GM21381 (cell line): ENCODE measurements around the gene MLNR.
A peak's percentile ranks its signal among the peaks of the same experiment; 100 is the strongest.

Source experiments
- ATAC-seq: cut with Tn5 transposase; IDR thresholded peaks from one replicate; pipeline ENCODE4 v1.9.1; 2021; ENCODE audit warnings: mild to moderate bottlenecking, moderate library complexity; ENCODE audit not compliant: unreplicated experiment

Gene MLNR

DNA sequence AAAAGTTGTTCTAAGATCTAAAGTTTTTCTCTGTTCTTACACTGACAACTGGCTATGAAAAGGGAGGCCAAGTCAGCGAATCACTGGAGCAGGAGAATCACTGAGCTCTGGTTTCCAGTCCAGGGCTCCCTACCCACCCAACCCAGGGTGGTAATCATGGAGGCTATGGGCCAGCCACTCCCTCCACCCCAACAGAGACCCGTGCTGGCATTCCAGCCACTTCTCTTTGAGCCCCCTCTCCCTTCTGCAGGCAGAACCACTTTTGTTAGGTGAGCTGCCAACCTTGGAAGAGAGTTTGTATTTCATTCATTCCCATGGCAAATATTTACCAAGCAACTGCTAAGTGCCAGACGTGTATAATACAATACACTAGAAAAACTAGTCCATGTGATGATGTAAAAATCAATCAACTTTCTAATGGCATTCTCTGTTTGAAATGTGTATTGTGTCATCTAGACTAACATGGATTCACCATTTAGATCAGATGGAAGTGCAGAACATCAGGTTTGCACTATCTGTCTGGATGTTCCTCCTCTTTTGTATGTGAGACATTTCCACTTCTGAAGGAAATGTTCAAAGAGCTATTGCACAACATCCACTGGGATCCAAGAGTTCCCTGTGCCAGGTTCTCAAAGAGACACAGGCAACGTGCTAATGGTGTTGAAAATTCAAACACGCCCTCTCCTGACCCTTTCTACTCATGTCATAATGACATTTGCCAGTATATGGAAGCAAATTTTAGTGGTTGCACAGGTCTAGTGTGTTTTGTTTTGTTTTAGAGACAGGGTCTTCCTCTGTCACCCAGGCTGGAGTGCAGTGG, 5.3 kb downstream of the MLNR start:
- ATAC-seq, result no peak

DNA sequence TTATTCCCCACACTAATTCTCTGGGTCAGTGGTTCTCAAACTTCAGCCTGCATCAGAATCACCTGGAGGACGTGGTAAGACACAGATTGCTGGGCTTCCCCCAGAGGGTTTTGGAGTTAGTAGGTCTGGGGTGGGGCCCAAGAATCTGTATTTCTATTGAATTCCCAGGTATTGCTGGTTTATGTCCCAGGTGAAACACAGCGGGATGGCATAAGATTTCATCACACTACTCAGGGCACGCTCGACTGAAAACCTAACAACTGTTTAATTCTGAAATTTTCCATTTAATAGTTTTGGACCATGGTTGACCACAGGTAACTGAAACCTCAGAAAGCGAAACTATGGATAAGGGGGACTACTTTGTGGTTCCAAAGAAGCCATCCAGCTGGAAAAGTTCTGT, 6.5 kb downstream of the MLNR start:
- no peak for ATAC-seq

DNA sequence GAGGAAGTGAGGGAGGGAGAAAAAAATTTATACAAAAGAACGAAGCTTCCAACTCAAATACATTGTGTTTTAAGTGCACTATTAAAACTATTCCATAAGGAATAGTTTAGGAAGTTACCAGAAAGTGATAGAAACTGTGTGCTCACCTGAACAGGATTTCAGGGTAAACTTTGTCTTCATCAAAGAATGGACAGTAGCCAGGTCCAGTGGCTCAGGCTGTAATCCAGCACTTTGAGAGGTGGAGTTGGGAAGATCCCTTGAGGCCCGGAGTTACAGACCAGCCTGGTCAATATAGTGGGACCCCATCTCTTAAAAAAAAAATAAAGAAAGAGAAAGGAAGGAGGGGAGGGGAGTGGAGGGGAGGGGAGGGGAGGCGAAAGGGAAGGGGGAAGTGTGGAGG, 14.6 kb downstream of the MLNR start:
- ATAC-seq, result no peak

DNA sequence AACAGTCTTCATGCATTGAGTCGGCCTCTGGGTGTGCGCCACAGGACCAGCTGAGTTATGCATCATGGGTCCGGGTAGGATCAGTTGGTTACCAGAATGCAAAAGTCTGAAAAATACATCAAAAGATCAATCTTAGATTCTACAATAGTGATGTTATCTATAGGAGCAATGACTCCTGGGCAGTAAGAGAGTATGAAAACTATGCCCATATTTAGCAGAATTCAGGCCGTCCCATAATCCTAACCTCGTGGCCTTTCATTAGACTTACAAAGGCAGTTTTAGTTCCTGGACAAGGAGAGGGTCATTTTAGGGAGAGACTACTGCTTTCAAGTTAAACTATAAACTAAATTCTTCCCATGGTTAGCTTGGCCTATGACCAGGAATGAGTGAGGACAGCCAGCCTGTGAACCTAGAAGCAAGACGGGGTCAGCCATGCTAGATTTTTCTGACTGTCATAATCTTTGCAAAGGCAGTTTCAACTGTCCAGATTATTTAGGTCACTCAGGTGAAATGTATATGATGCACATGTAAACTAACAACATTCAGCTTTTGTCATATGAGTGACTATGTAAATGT, 15.8 kb downstream of the MLNR start:
- ATAC-seq, result no peak

DNA sequence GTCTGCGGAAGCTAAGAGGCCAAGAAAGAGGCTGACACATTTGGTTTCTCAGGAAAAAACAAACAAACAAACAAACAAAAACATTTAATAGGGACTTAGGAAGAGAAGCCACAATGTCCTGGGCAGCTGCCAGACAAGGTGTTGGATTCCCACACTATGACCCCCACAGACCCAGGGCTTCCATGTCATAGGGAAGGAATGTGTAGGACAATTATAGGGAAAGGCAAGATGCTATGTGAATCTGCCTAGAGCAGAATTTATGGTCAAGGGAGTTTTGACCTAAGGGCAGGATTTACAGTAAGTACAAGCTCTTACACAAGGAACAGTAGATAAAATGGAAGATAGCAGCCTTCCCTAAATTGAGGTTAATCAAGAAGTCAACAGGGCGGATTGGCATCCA, 18.5 kb downstream of the MLNR start:
- ATAC-seq, result no peak

DNA sequence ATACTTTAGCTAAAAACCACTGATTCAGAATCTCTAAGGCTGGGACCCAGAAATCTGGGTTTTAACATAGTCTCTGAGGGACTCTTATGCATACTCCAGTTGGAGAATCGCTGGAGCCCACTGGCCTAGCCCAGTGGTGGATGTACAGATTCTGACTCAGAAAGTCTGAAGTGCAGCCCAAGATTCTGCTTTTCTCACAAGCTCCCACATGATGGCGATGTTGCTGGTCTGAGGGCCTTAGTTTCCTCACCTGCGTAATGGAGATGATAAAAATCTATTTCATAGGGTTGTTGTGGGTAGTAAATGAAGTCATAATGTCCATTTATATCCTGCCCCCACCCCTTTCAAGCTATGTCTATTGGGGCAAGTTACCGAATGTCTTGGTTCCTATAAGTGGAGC, 19.9 kb downstream of the MLNR start:
- no peak for ATAC-seq

DNA sequence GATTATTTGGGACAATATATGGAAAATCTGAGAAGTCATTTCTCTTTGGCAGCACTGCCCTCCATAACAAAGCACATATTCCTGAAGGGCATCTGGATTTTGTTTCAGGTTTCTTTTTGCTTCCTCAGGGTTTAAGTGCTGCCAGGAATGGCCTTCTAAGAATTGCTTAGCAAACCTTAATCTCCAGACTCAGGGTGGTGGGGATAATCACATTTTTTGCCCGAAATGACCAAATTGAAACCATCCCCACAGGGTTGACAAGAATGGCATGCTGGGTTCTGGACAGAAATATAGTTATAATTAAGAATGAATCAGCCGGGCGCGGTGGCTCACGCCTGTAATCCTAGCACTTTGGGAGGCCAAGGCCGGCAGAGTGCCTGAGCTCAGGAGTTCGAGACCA, 21.2 kb downstream of the MLNR start:
- ATAC-seq, result no peak

DNA sequence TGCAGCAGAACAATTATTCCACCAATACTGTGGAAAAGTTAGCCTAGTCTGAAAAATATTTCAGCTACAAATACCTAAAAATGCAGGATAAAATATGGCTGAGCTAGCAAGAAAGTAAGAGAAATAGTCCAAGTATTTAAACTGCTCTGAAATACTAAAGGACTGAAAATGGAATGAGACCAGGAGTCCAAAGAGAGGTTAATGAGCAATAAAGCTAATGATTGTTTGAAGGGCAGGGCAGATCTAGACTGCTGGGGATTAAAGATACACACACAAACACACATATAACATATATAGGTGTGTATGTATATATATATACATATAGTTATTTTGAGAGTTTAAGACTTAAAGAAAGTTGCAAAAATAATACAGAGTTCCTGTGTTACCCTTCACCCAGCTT, 25.0 kb downstream of the MLNR start:
- no peak for ATAC-seq

DNA sequence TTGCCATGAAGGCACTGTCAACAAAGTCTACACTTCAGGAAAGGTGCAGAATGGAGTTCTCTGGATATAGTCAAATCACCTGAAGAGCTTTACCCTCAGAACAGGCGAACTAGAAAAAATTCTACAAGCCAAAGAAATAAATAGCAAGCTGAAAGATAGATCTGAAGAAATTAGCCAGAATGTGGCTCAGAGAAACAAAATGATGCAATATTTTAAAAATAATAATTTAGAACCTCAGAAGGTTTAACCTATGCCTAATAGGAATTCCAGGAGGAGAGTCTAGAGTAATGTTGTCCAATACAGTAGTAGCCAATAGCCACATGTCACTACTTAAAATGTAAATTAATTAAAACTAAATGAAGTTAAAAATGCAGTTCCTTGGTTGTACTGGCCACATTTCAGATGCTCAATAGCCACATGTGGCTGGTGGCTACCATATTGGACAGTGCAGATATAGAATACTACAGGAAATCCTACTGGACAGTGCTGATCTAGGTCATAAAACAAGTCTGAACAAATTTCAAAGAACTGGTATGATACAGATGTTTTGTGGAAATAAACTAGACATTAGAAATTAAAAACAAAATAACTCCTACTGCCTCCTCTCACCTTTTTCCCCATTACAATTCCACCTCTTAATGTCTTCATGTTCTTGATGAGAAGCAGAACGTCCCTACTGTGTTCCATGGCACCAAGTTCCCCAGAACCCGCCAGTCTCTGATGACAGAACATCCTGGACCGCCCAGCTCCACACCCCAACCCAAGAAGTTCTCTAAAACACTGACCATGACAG, 26.9 kb downstream of the MLNR start:
- peak; percentile 27 for ATAC-seq

DNA sequence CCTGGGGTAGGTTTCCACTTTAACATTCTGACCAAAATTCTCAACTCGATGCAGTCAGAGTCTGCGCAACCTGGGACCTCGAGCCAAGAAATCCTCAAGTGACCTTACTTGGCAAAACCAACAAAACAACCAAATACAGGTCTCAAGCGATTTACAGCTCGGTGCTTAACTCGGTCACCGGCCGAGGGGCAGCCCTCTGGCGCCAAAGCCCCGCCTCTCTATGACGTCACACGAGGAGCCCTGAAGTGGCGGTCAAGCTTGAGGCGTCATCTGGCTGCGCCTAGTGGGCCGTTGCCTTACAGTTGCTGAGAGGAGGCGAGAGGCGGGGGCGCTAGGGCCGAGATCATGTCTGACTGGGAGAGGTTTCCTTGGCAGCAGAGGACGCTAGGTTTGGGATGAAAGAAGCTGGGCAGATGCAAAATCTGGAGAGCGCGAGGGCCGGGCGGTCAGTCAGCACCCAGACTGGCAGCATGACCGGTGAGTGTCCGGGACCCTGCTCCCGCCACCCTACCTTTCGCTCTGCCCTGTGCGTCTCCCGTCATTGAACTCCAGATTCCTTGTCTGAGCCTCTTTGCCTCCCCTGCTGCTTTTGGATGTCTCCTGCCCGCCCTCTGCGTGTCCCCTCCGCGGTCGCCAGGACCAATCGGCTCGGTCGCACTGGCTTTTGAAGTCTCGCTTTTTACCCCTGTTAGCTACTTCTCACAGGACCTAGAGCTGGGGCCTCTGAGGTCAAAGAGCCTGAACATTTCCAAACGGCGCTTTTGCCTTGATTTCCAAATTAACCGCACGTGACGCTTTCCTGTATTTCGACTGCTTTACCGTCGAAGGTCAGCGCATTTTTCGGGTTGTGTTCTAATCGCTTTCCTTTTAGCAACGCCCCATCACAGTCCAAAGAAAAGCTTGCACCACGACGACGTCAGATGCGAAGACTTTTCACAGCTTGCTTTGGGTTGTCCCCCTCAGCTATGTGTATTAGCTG, 27.8 kb downstream of the MLNR start, which contains the start of gene CDADC1:
Gene CDADC1, plus strand, starts transcription at position 283 of the 979 bp plus-strand sequence. Its CDS starts 113 bp downstream, at position 396.
- peak; percentile 94 for ATAC-seq

DNA sequence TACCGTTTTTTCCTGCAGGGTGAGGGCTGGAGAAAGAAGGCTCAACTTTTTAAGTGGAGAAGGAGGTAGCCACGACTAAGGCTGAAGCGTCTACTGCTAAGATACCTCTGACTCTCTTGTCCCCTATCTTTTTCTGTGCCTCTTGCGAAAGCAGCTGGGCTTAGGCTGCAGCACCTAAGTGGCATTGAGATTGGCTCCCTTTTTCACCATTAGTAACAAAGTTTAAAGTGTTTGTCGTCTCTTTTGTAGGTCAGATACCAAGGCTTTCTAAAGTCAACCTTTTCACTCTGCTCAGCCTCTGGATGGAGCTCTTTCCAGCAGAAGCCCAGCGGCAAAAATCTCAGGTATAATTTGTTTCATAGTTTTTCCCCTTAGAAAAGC, 28.5 kb downstream of the MLNR start:
- ATAC-seq, result peak; percentile 8

DNA sequence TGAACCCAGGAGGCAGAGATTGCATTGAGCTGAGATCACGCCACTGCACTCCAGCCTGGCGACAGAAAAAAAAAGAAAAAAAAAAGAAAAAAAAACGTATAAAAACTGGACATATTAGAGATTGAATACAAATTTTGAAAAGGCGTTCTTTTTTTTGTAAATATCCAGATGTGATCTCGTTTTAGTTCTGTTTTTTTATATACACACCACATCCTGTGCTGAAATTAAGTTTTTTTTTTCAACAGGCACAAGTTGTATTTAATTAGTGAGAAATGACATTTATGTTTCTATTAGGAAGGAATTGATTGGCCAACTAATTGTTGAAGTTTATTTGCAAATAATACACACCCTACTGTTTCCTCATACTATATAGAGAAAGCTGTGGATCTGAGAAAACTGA, 31.2 kb downstream of the MLNR start:
- no peak for ATAC-seq

DNA sequence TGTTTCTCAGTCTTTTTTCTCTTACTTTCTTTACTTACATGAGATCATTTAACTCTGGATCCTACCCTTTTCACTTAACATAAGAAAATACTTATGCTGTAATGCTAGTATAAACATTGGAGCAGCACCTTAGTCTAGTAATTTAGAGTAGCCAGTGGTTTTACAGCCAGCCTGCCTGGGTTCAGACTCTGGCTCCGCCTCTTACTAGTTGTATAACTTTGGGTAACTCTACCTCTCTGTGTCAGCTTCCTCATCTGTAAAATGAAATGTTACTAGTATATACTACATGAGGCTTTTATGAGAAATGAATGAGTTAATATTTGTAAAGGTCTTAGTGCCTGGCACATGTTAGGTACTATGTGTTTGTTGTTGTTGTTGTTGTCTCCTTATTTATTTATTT, 33.2 kb downstream of the MLNR start:
- ATAC-seq, result no peak

DNA sequence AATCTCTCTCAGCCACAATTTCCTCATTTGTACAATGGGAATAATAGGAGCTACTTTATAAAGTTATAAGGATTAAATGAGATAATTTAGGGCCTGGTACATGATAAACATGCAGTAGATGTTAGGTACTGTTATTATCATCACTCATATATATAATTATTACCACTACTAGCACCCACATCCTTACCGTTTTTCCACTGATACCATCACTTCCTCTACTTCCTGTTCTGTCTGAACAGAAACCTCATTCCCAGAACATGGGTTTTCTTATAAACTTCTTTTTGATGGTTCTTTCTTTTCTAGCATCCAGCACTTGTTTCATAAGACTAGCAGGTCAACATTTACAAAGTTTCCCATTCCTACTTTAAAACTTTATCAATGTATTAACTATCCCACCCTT, 33.9 kb downstream of the MLNR start:
- ATAC-seq, result no peak

DNA sequence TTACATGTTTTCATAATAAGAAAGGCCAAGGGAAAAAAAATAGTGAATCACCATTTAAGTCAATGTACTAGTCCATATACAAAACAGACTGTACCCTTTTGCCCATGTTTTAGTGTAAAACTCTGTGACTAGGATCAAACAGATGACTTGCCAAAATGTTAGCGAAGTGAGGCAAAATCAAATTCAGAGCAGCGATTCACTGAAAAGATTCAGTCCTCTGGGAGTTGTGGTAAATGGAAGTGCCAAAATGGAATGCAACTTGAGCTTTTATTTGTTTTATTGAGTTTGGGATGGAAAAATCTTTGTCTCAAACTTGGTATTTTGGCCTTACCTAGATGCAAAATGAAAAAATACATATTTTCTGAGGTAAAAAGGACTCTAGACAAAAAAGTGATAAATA, 36.7 kb downstream of the MLNR start:
- ATAC-seq, result no peak

DNA sequence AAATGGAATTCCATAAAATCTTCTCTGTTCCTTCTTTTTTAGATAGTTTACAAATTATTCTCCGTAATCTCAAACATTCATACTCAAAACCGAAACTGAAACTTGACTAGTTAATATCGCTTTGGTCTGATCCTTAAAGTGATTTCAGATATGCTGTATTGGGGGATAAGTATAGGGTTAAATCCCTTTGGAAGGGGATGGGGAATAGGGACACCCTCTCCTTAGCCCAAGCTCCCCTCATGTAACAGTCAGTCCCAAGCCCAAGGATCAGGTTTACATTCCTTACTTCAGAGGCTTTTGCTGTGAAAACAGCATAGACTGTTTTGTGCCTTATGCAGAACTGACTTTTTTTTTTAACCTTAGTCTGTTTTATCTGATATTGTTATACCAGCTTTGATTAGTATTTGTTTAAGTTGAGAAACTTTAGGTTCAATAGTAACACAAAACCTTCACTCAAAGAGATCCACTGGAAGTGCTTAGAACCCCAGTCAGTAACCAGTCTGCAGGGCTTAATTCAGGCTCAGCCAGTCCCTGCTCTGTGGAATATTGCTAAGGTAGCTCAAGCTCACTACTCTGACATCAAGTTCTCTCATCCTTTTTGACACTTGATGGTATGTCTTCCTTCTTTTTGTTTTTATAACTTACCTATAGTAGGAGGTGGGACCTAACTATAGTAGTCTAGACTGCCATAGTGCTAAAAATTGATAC, 38.1 kb downstream of the MLNR start:
- no peak for ATAC-seq

DNA sequence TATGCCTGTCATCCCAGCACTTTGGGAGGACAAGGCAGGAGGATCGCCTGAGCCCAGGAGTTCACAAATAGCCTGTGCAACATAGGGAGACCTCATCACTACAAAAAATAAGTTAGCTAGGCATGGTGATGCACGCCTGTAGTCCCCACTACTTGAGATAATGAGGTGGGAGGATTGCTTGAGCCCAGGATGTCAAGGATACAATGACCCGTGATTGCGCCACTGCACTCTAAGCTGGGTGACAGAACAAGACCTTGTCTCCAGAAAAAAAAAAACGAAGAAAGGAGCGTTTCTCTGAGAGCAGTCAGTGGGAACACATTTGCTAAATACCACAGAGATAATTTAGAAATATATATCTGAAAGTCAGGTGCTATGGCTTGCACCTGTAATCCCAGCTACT, 39.4 kb downstream of the MLNR start:
- no peak for ATAC-seq

DNA sequence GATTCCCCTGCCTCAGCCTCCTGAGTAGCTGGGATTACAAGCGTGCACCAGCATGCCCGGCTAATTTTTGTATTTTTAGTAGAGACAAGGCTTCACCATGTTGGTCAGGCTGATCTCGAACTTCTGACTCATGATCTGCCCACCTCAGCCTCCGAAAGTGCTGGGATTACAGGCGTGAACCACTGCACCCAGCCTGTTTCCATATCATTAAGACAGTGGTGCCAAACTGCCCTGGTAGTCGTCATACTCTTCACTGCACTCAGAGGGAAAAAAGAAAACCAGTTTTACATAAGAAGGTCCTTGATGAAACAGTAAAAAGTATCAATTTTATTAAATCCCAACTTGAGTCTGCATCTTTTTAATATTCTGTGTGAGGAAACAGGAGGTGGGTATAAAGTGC, 42.5 kb downstream of the MLNR start:
- no peak for ATAC-seq

DNA sequence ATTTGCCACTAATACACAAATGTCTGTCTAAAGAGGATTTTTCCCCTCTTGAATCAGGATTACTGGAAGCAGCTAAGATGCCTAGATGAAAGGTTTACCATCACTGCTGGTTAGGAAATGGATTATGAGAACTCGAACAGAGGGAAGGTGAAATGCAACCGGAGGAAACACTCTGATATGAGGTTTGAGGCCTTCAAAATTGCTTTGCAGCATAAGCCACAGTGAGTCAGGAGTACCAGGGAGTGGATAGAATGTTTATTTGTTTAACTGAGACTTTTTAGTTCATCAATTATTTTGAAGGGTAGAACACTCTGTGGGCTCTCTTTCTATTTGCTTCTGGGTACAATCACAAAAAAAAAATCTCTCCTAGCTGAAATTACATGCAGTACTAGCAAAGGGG, 45.7 kb downstream of the MLNR start:
- ATAC-seq, result no peak

DNA sequence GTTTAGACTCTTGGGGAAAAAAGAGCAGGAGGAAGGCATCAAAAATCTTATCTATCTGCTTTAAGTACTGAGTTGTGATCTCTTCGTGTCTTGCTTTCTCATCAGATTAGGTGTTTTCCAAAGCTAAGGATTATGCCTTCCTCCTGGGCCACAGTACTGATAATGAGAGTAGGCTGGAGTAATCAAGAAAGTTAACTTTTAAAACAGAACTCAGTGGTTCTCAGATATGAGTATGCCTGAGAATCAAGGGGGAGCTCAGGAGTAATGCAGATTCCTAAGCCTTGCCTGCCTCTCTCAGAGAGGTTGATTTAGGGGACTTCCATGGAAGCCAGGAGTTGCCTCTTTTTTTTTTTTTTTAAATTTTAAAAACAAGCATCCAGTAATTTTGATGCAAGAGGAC, 51.1 kb downstream of the MLNR start:
- no peak for ATAC-seq
